IPS DF 19.7 (cell line): ENCODE results near the gene GALNTL6.

Experiments
- DNase-seq: peaks from one replicate; pipeline ENCODE4 v3.0.0-alpha.2; 2013; ENCODE audit warnings: low read depth, low spot score

GALNTL6 gene

DNA sequence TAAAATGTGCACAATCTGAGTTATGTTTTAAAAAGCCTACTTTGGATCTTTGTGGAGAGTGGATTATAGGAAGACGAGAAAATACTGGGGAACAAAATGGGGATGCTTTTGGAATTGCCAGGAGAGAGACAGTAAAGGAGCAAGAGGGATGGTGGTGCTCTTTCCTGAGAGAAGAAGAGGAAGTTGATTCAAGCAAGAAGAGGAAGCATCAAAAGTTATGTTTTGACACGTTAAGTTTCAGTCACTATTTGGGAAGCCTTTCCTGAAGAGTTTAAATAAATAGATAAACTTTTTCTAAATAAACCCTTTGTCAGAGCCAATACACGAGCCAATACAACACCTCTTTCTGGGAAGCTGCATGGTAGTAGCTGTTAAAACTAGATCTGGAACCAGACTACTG, 394.1 kb downstream of the GALNTL6 start:
- no peak for DNase-seq

- DNase-seq: no peak
Observed at GRCh38 chr4:172207886-172208285, 394.7 kb downstream of the GALNTL6 start.

GRCh38 chr4:172220679-172221078, 407.5 kb downstream of the GALNTL6 start:
- DNase-seq: no peak

DNA sequence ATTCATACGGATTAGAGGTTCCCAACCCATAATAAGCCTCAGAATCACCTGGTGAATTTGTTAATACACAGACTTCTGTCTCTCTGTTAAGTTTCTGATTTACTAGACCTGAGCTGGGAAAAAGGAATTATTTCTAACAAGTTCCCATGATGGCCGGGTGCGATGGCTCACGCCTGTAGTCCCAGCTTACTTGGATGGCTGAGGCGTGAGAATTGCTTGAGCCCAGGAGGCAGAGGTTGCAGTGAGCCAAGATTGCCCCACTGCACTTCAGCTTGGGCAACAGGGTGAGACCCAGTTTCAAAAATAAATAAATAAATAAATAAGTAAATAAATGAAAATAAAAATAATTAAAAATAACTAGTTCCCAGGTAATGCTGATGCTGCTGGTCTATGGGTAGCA, 412.3 kb downstream of the GALNTL6 start:
- no peak for DNase-seq

GRCh38 chr4:172232966-172233365, 419.8 kb downstream of the GALNTL6 start:
- peak; percentile 7 for DNase-seq

DNA sequence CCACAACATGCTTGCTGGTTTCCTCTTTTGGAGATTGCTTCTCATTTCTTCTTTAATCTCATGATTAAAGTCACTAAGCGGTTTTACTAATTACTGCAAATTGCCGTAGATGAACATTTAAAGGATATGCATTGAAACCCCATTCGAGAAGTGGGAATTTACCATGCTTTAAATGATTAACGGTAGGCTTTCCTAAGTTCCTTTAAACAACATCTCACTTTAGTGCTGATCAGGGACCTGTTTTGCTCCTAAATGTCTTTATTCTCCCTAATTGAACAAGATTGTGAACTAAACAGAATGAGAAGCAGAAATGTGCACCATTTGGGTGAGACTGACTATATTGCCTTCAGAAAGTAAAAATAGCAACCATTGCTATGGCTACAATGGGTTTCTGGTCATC, 430.3 kb downstream of the GALNTL6 start:
- no peak for DNase-seq

DNA sequence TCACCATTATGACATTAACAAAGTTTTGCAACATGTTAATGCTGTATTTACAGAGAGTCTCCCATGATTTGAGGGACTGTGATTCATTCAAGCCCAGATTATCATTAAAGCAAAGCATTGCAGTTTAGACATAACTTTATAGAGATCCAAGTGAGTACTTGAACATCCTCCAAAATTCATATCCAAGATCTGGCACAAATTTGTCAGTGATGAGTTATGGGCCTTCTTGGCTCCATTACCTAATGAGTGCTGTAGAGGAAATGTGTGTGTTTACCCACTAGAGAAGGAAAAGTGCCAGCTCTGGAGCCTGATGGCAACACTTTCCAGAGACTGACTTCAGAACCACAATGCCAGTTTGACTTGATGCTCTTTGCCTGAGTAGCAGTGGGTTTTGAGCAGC, 432.3 kb downstream of the GALNTL6 start:
- DNase-seq: no peak

- no peak for DNase-seq
Observed at GRCh38 chr4:172253409-172253808, 440.2 kb downstream of the GALNTL6 start.

DNA sequence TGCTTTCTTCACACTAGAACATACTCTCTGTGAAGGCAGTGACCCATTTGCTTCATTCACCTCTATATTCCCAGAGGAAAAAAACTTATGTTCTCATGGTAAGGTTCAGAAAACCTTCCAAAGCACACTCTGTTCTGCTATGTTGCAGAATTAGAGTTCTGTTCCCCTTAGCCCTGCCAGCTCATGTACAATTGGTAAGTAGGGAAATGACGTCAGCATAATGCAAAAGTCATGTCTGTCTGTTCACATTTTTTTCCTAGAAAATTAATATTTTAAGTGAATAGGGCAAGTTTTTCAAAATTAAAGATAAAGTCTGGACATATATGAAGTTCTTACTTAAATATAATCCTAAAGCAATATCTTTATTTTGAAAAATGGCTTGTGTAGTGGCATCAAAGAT, 443.6 kb downstream of the GALNTL6 start:
- DNase-seq: no peak

DNA sequence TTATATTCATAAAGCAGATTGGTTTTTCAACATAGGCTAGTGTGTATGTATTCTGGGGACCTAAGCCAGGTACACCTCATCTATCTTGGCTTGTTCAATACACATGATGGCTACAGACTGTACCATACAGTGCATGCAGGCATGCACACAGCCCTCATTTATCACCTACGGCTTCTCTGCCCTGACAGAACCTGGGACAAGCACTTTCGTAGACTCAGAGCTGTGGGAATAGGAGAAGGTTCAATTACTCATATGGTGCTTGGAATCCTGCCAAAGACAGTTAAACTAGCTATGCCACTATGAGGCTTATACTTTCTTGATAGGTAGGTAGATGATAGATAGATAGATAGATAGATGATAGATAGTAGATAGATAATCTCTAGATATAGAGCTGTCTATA, 457.2 kb downstream of the GALNTL6 start:
- DNase-seq: no peak

DNA sequence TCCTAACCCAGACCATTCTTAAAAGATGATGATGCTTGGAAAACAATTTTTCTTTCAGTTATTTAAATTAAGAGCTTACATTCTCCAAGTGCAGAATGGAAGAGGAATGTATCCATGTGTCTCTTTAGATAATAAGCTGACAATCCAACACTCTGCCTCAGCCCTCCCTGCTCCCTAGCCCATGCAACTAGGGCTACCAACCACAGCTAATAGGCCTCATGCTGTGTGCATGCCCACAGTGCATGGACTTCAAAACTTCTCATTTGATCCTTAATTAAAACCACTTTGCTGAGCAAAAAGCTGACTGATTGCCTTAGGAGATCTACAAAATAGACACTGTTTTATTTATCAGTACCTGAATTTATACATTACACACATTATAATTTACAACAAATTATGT, 473.9 kb downstream of the GALNTL6 start:
- DNase-seq: no peak

GRCh38 chr4:172305698-172306097, 492.5 kb downstream of the GALNTL6 start:
- no peak for DNase-seq

DNA sequence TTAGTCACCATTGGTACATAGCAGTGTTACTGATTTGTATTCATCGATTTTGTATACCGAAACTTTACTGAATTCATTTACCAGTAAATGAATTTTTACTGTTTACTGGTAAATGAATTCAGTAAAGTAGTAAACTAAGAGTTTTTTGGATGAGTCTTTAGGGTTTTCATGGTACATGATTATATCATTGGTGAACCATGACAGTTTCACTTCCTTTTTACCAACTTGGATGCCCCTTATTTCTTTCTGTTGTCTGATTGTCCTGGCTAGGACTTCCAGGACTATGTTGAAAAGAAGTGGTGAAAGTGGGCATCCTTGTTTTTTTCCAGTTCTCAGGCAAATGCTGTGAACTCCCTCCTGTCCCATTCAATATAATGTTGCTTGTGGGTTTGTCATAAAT, 494.9 kb downstream of the GALNTL6 start:
- DNase-seq: no peak

DNA sequence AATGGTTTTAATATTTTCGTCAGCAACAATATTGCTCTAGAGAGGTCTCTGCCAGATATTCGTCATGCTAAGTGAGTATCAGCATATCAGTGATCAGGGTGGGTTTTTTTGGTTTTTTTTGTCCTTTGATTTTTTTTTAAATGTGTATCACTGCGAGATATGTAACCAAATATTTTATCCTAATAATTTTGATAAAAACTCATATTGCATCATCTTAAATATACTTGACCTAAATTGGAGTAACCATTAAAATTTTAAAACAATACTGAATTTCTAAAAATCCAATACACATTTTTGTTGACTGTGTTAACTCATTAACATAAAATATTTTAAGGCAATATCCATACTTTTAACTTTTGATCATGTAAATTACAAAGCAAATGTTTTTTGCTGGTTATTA, 498.5 kb downstream of the GALNTL6 start:
- no peak for DNase-seq

DNA sequence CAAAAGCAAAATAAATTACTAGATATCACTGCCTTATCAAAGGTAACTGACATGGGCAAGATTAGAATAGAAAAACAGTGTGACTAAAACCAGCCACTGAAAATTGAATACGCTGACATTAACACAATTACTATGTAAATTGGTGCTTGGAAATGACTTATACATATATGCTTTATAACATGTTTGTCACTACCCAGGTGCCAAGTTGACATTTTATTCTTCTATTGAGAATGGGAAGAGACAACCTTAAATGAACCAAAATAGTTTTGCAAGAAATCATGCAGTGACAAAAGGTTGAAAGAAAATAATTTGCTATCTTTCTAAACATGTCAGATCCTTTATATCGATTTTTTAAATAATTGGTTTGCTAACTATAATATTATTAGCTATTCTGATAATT, 510.1 kb downstream of the GALNTL6 start:
- no peak for DNase-seq

GRCh38 chr4:172344308-172344938, 531.2 kb downstream of the GALNTL6 start:
- DNase-seq: no peak

DNA sequence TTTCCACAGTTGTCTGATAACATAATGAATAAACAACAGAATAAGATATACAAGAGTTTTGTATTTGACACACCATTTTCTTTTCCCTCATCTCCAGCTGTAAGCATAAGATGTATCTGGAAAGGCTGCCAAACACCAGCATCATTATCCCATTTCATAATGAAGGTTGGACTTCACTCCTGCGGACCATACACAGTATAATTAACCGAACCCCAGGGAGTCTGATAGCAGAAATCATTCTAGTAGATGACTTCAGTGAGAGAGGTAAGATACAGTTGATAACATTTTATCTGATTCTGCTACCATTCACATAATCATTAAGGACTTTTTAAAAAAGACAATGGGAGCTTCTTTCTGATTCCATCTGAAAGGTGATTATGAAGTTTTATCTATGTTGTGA, 535.2 kb downstream of the GALNTL6 start:
- DNase-seq: no peak

DNA sequence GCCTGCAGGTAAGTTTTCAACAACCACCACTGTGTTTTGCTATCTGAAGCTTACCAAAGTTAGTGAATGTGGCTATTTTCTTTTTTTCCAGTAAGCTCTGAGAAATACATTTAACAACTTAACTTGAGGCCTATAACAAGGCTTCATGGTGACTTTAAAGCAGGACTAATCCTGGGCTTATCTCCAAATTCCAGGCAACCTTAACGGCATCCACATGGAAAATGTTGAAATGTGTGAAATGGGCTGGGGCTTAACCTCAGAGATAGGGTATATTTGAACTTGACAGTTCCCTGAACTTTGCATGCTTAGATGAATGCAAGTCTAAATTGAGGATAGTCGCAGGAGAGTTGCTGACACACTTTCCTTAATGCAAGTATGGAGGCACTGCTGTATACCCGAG, 539.2 kb downstream of the GALNTL6 start:
- no peak for DNase-seq

DNA sequence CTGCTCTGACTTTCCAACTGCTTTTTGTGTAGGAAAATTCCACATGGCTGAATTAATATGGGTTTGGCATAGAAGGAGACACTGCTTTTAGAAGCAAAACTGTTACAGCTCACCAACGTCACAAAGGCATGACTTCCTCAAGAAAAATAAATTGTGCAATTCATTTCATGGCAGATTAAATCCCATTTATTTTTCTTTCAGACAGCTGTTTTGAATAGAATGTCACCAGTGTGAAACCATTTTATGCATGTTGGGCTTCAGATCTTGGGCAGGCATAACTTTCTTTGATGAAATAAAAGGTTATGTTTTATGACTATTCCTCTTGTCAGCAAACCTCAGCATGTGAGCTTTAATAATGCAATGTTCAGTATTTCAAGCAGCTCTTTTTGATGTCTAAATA, 542.8 kb downstream of the GALNTL6 start:
- DNase-seq: no peak

- DNase-seq: no peak
Observed at GRCh38 chr4:172357006-172357540, 543.9 kb downstream of the GALNTL6 start.

- no peak for DNase-seq
Observed at GRCh38 chr4:172362569-172362968, 549.4 kb downstream of the GALNTL6 start.

DNA sequence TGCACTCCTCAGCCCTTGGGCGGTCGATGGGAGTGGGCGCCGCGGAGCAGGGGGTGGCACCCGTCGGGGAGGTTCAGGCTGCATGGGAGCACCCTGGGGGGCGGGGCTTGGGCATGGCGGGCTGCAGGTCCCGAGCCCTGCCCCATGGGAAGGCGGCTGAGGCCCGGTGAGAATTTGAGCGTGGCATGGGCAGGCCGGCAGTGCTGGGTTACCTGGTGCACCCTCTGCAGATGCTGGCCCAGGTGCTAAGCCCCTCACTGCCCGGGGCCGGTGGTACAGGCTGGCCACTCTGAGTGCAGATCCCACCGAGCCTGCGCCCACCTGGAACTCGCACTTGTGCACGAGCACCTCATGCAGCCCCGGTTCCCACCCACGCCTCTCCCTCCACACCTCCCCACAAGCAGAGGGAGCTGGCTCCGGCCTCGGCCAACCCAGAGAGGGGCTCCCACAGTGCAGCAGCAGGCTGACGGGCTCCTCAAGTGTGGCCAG, 556.3 kb downstream of the GALNTL6 start:
- no peak for DNase-seq

DNA sequence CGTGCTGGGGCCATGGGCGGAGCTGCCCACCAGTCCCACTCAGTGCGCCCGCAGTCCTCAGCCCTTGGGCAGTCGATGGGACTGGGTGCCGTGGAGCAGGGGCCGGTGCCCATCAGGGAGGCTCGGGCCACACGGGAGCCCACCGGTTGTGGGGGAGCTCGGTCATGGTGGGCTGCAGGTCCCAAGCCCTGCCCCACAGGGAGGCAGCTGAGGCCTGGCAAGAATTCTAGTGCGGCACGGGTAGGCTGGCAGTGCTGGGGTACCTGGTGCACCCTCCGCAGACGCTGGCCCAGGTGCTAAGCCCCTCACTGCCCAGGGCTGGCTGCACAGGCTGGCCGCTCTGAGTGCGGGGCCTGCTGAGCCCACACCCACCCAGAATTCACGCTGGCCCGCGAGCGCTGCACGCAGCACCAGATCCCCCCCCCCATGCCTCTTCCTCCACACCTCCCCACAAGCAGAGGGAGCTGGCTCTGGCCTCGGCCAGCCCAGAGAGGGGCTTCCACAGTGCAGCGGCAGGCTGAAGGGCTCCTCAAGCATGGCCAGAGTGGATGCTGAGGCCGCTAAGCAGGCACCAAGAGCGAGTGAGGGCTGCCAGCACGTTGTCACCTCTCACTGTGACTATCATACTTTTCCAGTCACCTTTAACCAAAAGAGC, 564.4 kb downstream of the GALNTL6 start:
- no peak for DNase-seq
